HG03045 (cell line): ENCODE results near the gene AUTS2.

Source experiments
- ATAC-seq: cut with Tn5 transposase; IDR thresholded peaks from one replicate; pipeline ENCODE4 v1.9.1; 2021; ENCODE audit warnings: mild to moderate bottlenecking, moderate library complexity; ENCODE audit not compliant: unreplicated experiment

Gene AUTS2

GRCh38 chr7:70460071-70460470 lies 861.8 kb downstream of the AUTS2 start:
- ATAC-seq: no peak

- no peak for ATAC-seq
Measured at GRCh38 chr7:70460562-70460961, 862.3 kb downstream of the AUTS2 start.

- ATAC-seq: no peak
Measured at GRCh38 chr7:70463352-70463938, 865.2 kb downstream of the AUTS2 start.

- no peak for ATAC-seq
Measured at GRCh38 chr7:70466725-70467364, 868.6 kb downstream of the AUTS2 start.

- ATAC-seq: no peak
Measured at GRCh38 chr7:70470746-70471145, 872.5 kb downstream of the AUTS2 start.

GRCh38 chr7:70472601-70473237 lies 874.4 kb downstream of the AUTS2 start:
- ATAC-seq: no peak

- no peak for ATAC-seq
Measured at GRCh38 chr7:70474639-70475234, 876.5 kb downstream of the AUTS2 start.

GRCh38 chr7:70477036-70478010 lies 879.0 kb downstream of the AUTS2 start:
- no peak for ATAC-seq

- no peak for ATAC-seq
Measured at GRCh38 chr7:70479153-70480021, 881.1 kb downstream of the AUTS2 start.

- ATAC-seq: no peak
Measured at GRCh38 chr7:70480927-70481569, 882.8 kb downstream of the AUTS2 start.

GRCh38 chr7:70481570-70482123 lies 883.4 kb downstream of the AUTS2 start:
- ATAC-seq: no peak

- ATAC-seq: no peak
Measured at GRCh38 chr7:70484255-70484654, 886.0 kb downstream of the AUTS2 start.

GRCh38 chr7:70486977-70487376 lies 888.7 kb downstream of the AUTS2 start:
- ATAC-seq: no peak

GRCh38 chr7:70487428-70487827 lies 889.2 kb downstream of the AUTS2 start:
- no peak for ATAC-seq

- no peak for ATAC-seq
Measured at GRCh38 chr7:70487886-70488285, 889.6 kb downstream of the AUTS2 start.

- ATAC-seq: no peak
Measured at GRCh38 chr7:70489813-70490212, 891.5 kb downstream of the AUTS2 start.

GRCh38 chr7:70492625-70493024 lies 894.4 kb downstream of the AUTS2 start:
- ATAC-seq: no peak

- ATAC-seq: no peak
Measured at GRCh38 chr7:70494225-70495032, 896.2 kb downstream of the AUTS2 start.
